H9 (cell line): ENCODE measurements around the gene CENPV. TPM values are rescaled to one million over a fixed set of nuclear protein-coding genes. Genes with fewer than 3 reads are reported as not detected.

Experiments
- DNase-seq: peaks from one replicate; pipeline ENCODE4 v3.0.0-alpha.2; 2017
- H2AFZ ChIP-seq: one replicate; pipeline ENCODE4 v1.6.1; 2013; ENCODE audit warnings: mild to moderate bottlenecking, low read length, control low read depth, moderate library complexity
- H2AK5ac ChIP-seq: 2 replicates; pipeline ENCODE4 v1.6.1; 2013; ENCODE audit warnings: low read length, control low read depth, mixed read lengths; ENCODE audit not compliant: insufficient read length
- H2BK120ac ChIP-seq: one replicate; pipeline ENCODE4 v1.6.1; 2013; ENCODE audit warnings: low read depth, mild to moderate bottlenecking, low read length, control low read depth, inconsistent platforms; ENCODE audit not compliant: poor library complexity, severe bottlenecking
- H2BK12ac ChIP-seq: 2 replicates; pipeline ENCODE4 v1.6.1; 2013; ENCODE audit warnings: low read length, control low read depth, mixed read lengths, low read depth; ENCODE audit not compliant: insufficient read length
- H2BK15ac ChIP-seq: 2 replicates; pipeline ENCODE4 v1.6.1; 2013; ENCODE audit warnings: low read depth, low read length, control low read depth
- H2BK20ac ChIP-seq: one replicate; pipeline ENCODE4 v1.6.1; 2013; ENCODE audit warnings: low read depth, mild to moderate bottlenecking, low read length, control low read depth, inconsistent platforms; ENCODE audit not compliant: poor library complexity, severe bottlenecking
- H2BK5ac ChIP-seq: 2 replicates; pipeline ENCODE4 v1.6.1; 2013; ENCODE audit warnings: low read length, control low read depth, mixed read lengths; ENCODE audit not compliant: insufficient read length
- H3K14ac ChIP-seq: 2 replicates; pipeline ENCODE4 v1.6.1; 2013; ENCODE audit warnings: low read length, control low read depth; ENCODE audit not compliant: insufficient read depth
- H3K18ac ChIP-seq: 2 replicates; pipeline ENCODE4 v1.6.1; 2013; ENCODE audit warnings: low read depth, mild to moderate bottlenecking, mixed read lengths, low read length, control low read depth; ENCODE audit not compliant: insufficient read length
- H3K23ac ChIP-seq: 2 replicates; pipeline ENCODE4 v1.6.1; 2013; ENCODE audit warnings: low read length, control low read depth, mixed read lengths, low read depth; ENCODE audit not compliant: insufficient read length
- H3K23me2 ChIP-seq: 2 replicates; pipeline ENCODE4 v1.6.1; 2013; ENCODE audit warnings: low read depth, mild to moderate bottlenecking, mixed read lengths, low read length, control low read depth; ENCODE audit not compliant: insufficient read length, poor library complexity, severe bottlenecking
- H3K27ac ChIP-seq: 2 replicates; pipeline ENCODE4 v1.5.1; 2013; ENCODE audit warnings: low read length, control low read depth, mixed read lengths, low read depth; ENCODE audit not compliant: insufficient read length
- H3K27me3 ChIP-seq: 2 replicates; pipeline ENCODE4 v1.6.1; 2013; ENCODE audit warnings: low read length, control low read depth, inconsistent platforms; ENCODE audit not compliant: insufficient read depth
- H3K4ac ChIP-seq: 2 replicates; pipeline ENCODE4 v1.6.1; 2013; ENCODE audit warnings: low read depth, mild to moderate bottlenecking, control low read depth, inconsistent platforms, low read length, moderate library complexity
- H3K4me1 ChIP-seq: 2 replicates; pipeline ENCODE4 v1.6.1; 2013; ENCODE audit warnings: low read length, control low read depth, inconsistent platforms; ENCODE audit not compliant: insufficient read depth
- H3K4me2 ChIP-seq: 2 replicates; pipeline ENCODE4 v1.6.1; 2013; ENCODE audit warnings: low read length, control low read depth, mixed read lengths; ENCODE audit not compliant: insufficient read length, insufficient read depth
- H3K56ac ChIP-seq: 2 replicates; pipeline ENCODE4 v1.6.1; 2013; ENCODE audit warnings: low read depth, mild to moderate bottlenecking, mixed read lengths, low read length, control low read depth; ENCODE audit not compliant: insufficient read length
- H3K79me1 ChIP-seq: 2 replicates; pipeline ENCODE4 v1.6.1; 2013; ENCODE audit warnings: low read depth, mild to moderate bottlenecking, moderate library complexity, low read length, control low read depth, inconsistent platforms; ENCODE audit not compliant: insufficient read depth, poor library complexity, severe bottlenecking
- H3K79me2 ChIP-seq: 2 replicates; pipeline ENCODE4 v1.6.1; 2013; ENCODE audit warnings: low read length, control low read depth, inconsistent platforms; ENCODE audit not compliant: insufficient read depth
- H3K9ac ChIP-seq: 2 replicates; pipeline ENCODE4 v1.6.1; 2013; ENCODE audit warnings: low read length, control low read depth, mixed read lengths; ENCODE audit not compliant: insufficient read length; ENCODE audit errors: extremely low read depth
- H3K9me3 ChIP-seq: one replicate; pipeline ENCODE4 v1.6.1; 2013; ENCODE audit warnings: low read depth, low read length, inconsistent platforms; ENCODE audit not compliant: control insufficient read depth
- H3T11ph ChIP-seq: one replicate; pipeline ENCODE4 v1.6.1; 2013; ENCODE audit warnings: mild to moderate bottlenecking, low read length, control low read depth, inconsistent platforms
- H4K20me1 ChIP-seq: one replicate; pipeline ENCODE4 v1.6.1; 2013; ENCODE audit not compliant: control insufficient read depth, insufficient read length, insufficient read depth
- H4K5ac ChIP-seq: 2 replicates; pipeline ENCODE4 v1.6.1; 2013; ENCODE audit warnings: low read depth, mild to moderate bottlenecking, mixed read lengths, low read length, control low read depth; ENCODE audit not compliant: insufficient read length
- H4K8ac ChIP-seq: replicated peaks from 2 replicates; pipeline ENCODE4 v1.6.1; 2013; ENCODE audit warnings: low read length, control low read depth, mixed read lengths, low read depth; ENCODE audit not compliant: insufficient read length
- H4K91ac ChIP-seq: 2 replicates; pipeline ENCODE4 v1.6.1; 2013; ENCODE audit warnings: low read depth, mild to moderate bottlenecking, moderate library complexity, mixed read lengths, low read length, control low read depth; ENCODE audit not compliant: insufficient read length
- H3K27ac Mint-ChIP-seq, 3 experiments: 2 replicates in 2 of 3; 3 replicates in 1 of 3; pipeline ENCODE4 v1.8.0; 2020 to 2021; ENCODE audit warnings: mixed read lengths in 3 of 3, mild to moderate bottlenecking in 1 of 3, moderate library complexity in 1 of 3
- H3K27me3 Mint-ChIP-seq: 2 replicates; pipeline ENCODE4 v1.8.0; 2021; ENCODE audit warnings: low read depth, mild to moderate bottlenecking, moderate library complexity, mixed read lengths
- H3K36me3 Mint-ChIP-seq, 3 experiments: 2 replicates in 2 of 3; 3 replicates in 1 of 3; pipeline ENCODE4 v1.8.0; 2020 to 2021; ENCODE audit warnings: low read depth in 3 of 3, mixed read lengths in 3 of 3; ENCODE audit not compliant: insufficient read depth in 1 of 3
- H3K4me1 Mint-ChIP-seq, 2 experiments: 2 replicates each; pipeline ENCODE4 v1.8.0; 2020; ENCODE audit warnings: mixed read lengths in 2 of 2
- H3K4me3 Mint-ChIP-seq, 2 experiments: 2 replicates in 1 of 2; 3 replicates in 1 of 2; pipeline ENCODE4 v1.8.0; 2020 to 2021; ENCODE audit warnings: mild to moderate bottlenecking in 2 of 2, mixed read lengths in 2 of 2, moderate library complexity in 1 of 2
- H3K9me3 Mint-ChIP-seq, 2 experiments: 2 replicates in 1 of 2; 3 replicates in 1 of 2; pipeline ENCODE4 v1.8.0; 2020; ENCODE audit warnings: mild to moderate bottlenecking in 2 of 2, mixed read lengths in 2 of 2, moderate library complexity in 1 of 2
- WGBS: extraction: QIAGEN DNeasy Blood & Tissue Kit; methylation state at CpG from one replicate; pipeline ENCODE4 v1.1.7; 2013; ENCODE audit warnings: missing lambda C conversion rate, low lambda C conversion rate, mixed read lengths; ENCODE audit not compliant: insufficient read length; ENCODE audit errors: extremely low coverage; 5-methylcytosine and 5-hydroxymethylcytosine counted together
- total RNA-seq: library from RNA; stranded (reverse); gene quantifications from 2 replicates; pipeline ENCODE4 v1.2.1, GENCODE V29; 2021
- TF ChIP-seq, protein P1 (sequence below): fragments of 200-600 bp; sonication (generic); conservative IDR thresholded peaks from 3 replicates; pipeline ENCODE4 v1.8.0; 2021; ENCODE audit warnings: antibody characterized with exemption, mild to moderate bottlenecking

Gene CENPV
- total RNA-seq, 1 experiment from 2014 or later: 200 TPM

- peak overlapping the region; percentile 96; the same call in 1 of the 2 replicates for H3K14ac ChIP-seq
- Mint-ChIP-seq H3K9me3 (no peaks in the 10 kb centered on the region), H3K4me1 (peaks cover 18 to 21% of the 10 kb centered on the region in 2 experiments), H3K4me3 (peak overlapping the region; percentile 90 to 96), H3K36me3 (peaks cover 18 to 27% (median 21%) of the 10 kb centered on the region in 3 experiments), H3K27ac (peak overlapping the region; percentile 68 to 99 (median 99)), H3K27me3 (peaks cover 24% of the 10 kb centered on the region)
- H3K9me3 ChIP-seq: no peaks in the 10 kb centered on the region
- no peak overlapping the region for H2BK5ac ChIP-seq
- no peak overlapping the region for H2BK15ac ChIP-seq
- peak overlapping the region; percentile 92 for H3K4me2 ChIP-seq
- peak overlapping the region; percentile 86 for H3K18ac ChIP-seq
- H3K23ac ChIP-seq: no peak overlapping the region
- H4K91ac ChIP-seq: peak overlapping the region; percentile 74
- peaks cover 5% of the 10 kb centered on the region for H3K79me1 ChIP-seq
- no peak overlapping the region for H2AK5ac ChIP-seq
- peak overlapping the region; percentile 65 for H2BK120ac ChIP-seq
- H2BK20ac ChIP-seq: no peak overlapping the region
- no peaks in the 10 kb centered on the region for H3K4me1 ChIP-seq
- peaks cover 8% of the 10 kb centered on the region for H3K23me2 ChIP-seq
- TF ChIP-seq, protein P1, sequence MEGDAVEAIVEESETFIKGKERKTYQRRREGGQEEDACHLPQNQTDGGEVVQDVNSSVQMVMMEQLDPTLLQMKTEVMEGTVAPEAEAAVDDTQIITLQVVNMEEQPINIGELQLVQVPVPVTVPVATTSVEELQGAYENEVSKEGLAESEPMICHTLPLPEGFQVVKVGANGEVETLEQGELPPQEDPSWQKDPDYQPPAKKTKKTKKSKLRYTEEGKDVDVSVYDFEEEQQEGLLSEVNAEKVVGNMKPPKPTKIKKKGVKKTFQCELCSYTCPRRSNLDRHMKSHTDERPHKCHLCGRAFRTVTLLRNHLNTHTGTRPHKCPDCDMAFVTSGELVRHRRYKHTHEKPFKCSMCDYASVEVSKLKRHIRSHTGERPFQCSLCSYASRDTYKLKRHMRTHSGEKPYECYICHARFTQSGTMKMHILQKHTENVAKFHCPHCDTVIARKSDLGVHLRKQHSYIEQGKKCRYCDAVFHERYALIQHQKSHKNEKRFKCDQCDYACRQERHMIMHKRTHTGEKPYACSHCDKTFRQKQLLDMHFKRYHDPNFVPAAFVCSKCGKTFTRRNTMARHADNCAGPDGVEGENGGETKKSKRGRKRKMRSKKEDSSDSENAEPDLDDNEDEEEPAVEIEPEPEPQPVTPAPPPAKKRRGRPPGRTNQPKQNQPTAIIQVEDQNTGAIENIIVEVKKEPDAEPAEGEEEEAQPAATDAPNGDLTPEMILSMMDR: no peak
- no peaks in the 10 kb centered on the region for H4K20me1 ChIP-seq
- no peak overlapping the region for H2AFZ ChIP-seq
- peak overlapping the region; percentile 52; the same call in 1 of the 2 replicates for H3K4ac ChIP-seq
- H3K56ac ChIP-seq: no peak overlapping the region
- H3T11ph ChIP-seq: no peak overlapping the region
- peak overlapping the region; percentile 14 for H4K5ac ChIP-seq
- H2BK12ac ChIP-seq: no peak overlapping the region
- H3K79me2 ChIP-seq: peaks cover 6% of the 10 kb centered on the region; the same call in 1 of the 2 replicates
- WGBS: no CpG with 5 or more reads among the region's 25 CpGs
- peak; percentile 76 for DNase-seq
- no peak overlapping the region for H3K27ac ChIP-seq
- peak overlapping the region; percentile 94 for H3K9ac ChIP-seq
- no peak overlapping the region for H4K8ac ChIP-seq
- H3K27me3 ChIP-seq: no peaks in the 10 kb centered on the region
These were observed 984 bp downstream of the CENPV start for GRCh38 chr17:16352303-16352666.
